Fibroblast of villous mesenchyme (primary cell): ENCODE measurements around the gene CCL25. TPM values are rescaled to one million over a fixed set of nuclear protein-coding genes. Genes with fewer than 3 reads are reported as not detected.
"Not testable (repeated sequence)": the region's sequence is repeated elsewhere in the genome, so short reads cannot be mapped to it uniquely, and the experiment has no call there.

ENCODE experiments used
- DNase-seq: peaks from one replicate; pipeline ENCODE4 v3.0.0-alpha.2; 2010; ENCODE audit warnings: low read depth
- H3K4me3 ChIP-seq: 2 replicates; pipeline ENCODE4 v1.5.1; 2011; ENCODE audit warnings: low read depth, mild to moderate bottlenecking, low read length
- total RNA-seq: library from RNA; depleted of rRNA; stranded (reverse); fragments of >200 nt; gene quantifications from 2 replicates; pipeline ENCODE4 v1.2.3, GENCODE V29; 2012
- TF ChIP-seq, protein P1 (sequence below): IDR thresholded peaks from 2 replicates; pipeline ENCODE4 v1.5.1; 2012; ENCODE audit warnings: low read depth, mild to moderate bottlenecking, low read length; ENCODE audit not compliant: insufficient read depth

Gene CCL25
- total RNA-seq, 1 donor, result not detected

DNA sequence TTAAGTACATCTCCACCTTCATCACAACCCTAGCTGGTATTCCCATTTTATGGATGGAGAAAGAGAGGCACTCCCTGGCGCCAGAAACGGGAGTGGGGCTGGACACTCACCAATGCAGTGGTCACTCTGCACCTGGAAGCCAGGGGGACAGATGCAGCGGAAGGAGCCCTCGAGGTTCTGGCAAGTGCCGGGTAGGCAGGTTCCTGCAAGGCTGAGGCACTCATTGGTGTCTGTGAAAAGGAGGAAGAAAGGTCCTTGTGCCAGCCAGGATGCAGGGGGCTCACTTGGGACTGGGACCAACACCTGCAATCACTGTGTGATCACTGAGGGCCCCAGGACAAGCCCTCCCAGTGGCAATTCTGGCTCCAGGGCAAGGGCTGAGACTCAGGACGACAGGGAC is 41.8 kb downstream of the CCL25 start:
- no peak overlapping the region for H3K4me3 ChIP-seq
- TF ChIP-seq, protein P1, sequence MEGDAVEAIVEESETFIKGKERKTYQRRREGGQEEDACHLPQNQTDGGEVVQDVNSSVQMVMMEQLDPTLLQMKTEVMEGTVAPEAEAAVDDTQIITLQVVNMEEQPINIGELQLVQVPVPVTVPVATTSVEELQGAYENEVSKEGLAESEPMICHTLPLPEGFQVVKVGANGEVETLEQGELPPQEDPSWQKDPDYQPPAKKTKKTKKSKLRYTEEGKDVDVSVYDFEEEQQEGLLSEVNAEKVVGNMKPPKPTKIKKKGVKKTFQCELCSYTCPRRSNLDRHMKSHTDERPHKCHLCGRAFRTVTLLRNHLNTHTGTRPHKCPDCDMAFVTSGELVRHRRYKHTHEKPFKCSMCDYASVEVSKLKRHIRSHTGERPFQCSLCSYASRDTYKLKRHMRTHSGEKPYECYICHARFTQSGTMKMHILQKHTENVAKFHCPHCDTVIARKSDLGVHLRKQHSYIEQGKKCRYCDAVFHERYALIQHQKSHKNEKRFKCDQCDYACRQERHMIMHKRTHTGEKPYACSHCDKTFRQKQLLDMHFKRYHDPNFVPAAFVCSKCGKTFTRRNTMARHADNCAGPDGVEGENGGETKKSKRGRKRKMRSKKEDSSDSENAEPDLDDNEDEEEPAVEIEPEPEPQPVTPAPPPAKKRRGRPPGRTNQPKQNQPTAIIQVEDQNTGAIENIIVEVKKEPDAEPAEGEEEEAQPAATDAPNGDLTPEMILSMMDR, result no peak
- no peak for DNase-seq

DNA sequence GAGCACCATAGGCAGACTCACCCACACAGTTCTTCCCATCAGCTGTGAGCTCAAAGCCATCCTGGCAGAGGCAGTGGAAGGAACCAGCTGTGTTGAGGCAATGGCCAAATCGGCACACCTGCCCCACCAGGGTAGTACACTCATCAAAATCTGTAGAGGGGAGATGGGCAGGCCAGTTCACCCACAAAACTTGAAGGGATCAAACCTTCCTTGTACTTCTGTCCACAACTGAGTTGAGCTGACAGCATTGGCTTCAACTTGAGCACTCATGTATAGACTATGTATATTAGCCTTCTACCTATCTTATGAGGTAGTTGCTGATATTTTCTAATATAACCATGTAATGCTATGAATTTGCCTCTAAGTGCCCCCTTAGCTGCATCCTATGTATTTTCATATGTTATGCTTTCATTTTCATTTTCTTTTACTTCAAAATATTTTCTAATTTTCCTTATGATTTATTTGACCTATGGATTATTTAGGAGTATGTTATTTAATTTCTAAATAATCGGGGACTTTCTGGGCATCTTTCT is 42.9 kb downstream of the CCL25 start:
- no peak for DNase-seq
- no peak overlapping the region for H3K4me3 ChIP-seq
- TF ChIP-seq, protein P1, result no peak

GRCh38 chr19:8096071-8096470 is 43.5 kb downstream of the CCL25 start:
- no peak overlapping the region for H3K4me3 ChIP-seq
- TF ChIP-seq, protein P1, result no peak
- DNase-seq, result no peak

GRCh38 chr19:8097198-8097597 is 44.6 kb downstream of the CCL25 start:
- H3K4me3 ChIP-seq, result no peak overlapping the region
- TF ChIP-seq, protein P1, result no peak
- DNase-seq, result no peak

DNA sequence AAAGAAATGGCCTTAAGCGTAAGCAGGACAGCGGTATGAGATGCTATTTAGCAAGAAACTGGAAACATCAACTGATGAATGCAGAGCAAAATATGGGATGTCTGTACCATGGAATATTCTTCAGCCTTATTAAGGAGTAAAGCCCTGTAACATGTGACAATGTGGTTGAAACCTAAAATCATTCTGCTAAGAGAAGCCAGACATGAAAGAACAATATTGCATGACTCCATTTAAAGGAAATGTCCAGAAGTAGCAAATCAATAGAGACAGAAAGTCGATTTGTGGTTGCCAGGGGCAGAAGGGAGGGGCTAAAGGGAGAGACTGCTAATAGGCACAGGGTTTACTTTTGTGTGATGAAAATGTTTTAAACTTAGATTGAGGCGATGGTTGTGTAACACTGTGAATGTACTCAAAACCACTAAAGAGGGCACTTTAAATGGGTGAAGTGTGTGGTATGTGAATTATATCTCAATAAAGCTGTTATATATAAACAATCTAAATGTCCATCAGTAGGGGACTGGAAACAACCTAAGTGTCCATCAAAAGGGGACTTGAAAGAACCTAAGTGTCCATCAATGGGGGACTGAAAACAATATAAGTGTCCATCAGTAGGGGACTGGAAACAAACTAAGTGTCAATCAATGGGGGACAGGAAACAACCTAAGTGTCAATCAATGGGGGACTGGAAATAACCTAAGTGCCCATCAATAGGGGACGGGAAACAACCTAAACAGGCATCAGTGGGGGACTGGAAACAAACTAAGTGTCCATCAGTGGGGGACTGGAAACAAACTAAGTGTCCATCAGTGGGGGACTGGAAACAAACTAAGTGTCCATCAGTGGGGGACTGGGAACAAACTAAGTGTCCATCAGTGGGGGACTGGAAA is 45.4 kb downstream of the CCL25 start:
- TF ChIP-seq, protein P1, result no peak
- no peak for DNase-seq
- no peak overlapping the region for H3K4me3 ChIP-seq

DNA sequence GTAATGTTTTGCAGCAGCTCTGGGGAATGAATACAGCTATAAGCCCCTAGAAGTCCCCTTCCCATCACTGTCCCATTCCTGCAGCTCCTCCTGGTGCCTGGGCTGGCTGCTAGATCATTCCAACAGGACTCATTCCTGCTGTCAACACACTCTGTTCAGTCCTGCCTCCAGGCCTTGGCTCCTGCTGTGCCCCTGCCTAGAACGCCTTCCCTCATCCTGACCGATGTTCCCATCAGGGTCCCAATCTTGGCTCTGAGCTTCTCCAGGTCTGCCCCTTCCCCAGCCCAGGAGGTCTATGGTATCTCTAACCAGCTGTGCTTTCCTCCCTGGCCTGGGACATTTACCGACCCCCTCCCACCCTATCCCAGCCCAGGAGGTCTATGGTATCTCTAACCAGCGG is 48.8 kb downstream of the CCL25 start:
- TF ChIP-seq, protein P1, result no peak
- DNase-seq, result no peak
- no peak overlapping the region for H3K4me3 ChIP-seq

DNA sequence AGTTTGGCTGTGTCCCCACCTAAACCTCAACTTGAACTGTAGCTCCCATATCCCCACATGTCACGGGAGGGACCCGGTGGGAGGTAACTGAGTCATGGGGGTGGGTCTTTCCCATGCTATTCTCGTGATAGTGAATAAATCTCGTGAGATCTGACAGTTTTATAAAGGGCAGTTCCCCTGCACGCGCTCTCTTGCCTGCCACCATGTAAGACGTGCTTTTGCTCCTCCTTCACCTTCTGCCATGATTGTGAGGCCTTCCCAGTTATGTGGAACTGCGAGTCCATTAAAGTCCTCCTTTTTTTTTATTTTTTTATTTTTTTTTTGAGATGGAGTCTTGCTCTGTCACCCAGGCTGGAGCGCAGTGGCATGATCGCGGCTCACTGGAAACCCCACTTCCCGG is 49.4 kb downstream of the CCL25 start:
- DNase-seq, H3K4me3 ChIP-seq: not testable (repeated sequence)
